ENCODE results near the gene NRK.

Gene NRK

GRCh38 chrX:105820247-105820646 is 2.1 kb upstream of the NRK start:
- TF ChIP-seq TEAD4 (IDR thresholded peaks at IDR 0.05) (no peak), EP300 (IDR thresholded peaks at IDR 0.05; ENCODE audit: borderline replicate concordance) (no peak), CREB1 (IDR thresholded peaks at IDR 0.05; ENCODE audit: low read depth) (no peak), EGR1 (IDR thresholded peaks at IDR 0.05) (no peak), TCF12 (IDR thresholded peaks at IDR 0.05; ENCODE audit: low read depth) (no peak), FOXM1 (IDR thresholded peaks at IDR 0.05; ENCODE audit: borderline replicate concordance, low read depth) (no peak), MAX (IDR thresholded peaks at IDR 0.05) (no peak), YY1 (IDR thresholded peaks at IDR 0.05; ENCODE audit: low read depth) (no peak), RAD21 (IDR thresholded peaks at IDR 0.05; ENCODE audit: low read depth) (no peak), TAF1 (IDR thresholded peaks at IDR 0.05; ENCODE audit: low read depth) (no peak), NFIC (IDR thresholded peaks at IDR 0.05) (no peak), ZBTB7A (IDR thresholded peaks at IDR 0.05; ENCODE audit: low read depth) (no peak), REST (IDR thresholded peaks at IDR 0.05; ENCODE audit: low read depth) (no peak), CEBPB (IDR thresholded peaks at IDR 0.05) (no peak)
- TF ChIP-seq, protein P1, sequence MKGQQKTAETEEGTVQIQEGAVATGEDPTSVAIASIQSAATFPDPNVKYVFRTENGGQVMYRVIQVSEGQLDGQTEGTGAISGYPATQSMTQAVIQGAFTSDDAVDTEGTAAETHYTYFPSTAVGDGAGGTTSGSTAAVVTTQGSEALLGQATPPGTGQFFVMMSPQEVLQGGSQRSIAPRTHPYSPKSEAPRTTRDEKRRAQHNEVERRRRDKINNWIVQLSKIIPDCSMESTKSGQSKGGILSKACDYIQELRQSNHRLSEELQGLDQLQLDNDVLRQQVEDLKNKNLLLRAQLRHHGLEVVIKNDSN (IDR thresholded peaks at IDR 0.05) = no peak

- TF ChIP-seq EP300 (IDR thresholded peaks at IDR 0.05; ENCODE audit: borderline replicate concordance) (no peak), ZBTB7A (IDR thresholded peaks at IDR 0.05; ENCODE audit: low read depth) (no peak), YY1 (IDR thresholded peaks at IDR 0.05; ENCODE audit: low read depth) (no peak), RAD21 (IDR thresholded peaks at IDR 0.05; ENCODE audit: low read depth) (no peak)
These were observed 743 bp upstream of the NRK start for GRCh38 chrX:105821471-105822121.

- TF ChIP-seq TEAD4 (IDR thresholded peaks at IDR 0.05) (no peak), ZBTB7A (IDR thresholded peaks at IDR 0.05; ENCODE audit: low read depth) (no peak), CEBPB (IDR thresholded peaks at IDR 0.05) (no peak), RAD21 (IDR thresholded peaks at IDR 0.05; ENCODE audit: low read depth) (no peak), REST (IDR thresholded peaks at IDR 0.05; ENCODE audit: low read depth) (no peak), EGR1 (IDR thresholded peaks at IDR 0.05) (no peak), MAX (IDR thresholded peaks at IDR 0.05) (no peak), YY1 (IDR thresholded peaks at IDR 0.05; ENCODE audit: low read depth) (no peak), TCF12 (IDR thresholded peaks at IDR 0.05; ENCODE audit: low read depth) (no peak), NFIC (IDR thresholded peaks at IDR 0.05) (no peak), TAF1 (IDR thresholded peaks at IDR 0.05; ENCODE audit: low read depth) (no peak), EP300 (IDR thresholded peaks at IDR 0.05; ENCODE audit: borderline replicate concordance) (no peak), FOXM1 (IDR thresholded peaks at IDR 0.05; ENCODE audit: borderline replicate concordance, low read depth) (no peak), CREB1 (IDR thresholded peaks at IDR 0.05; ENCODE audit: low read depth) (no peak)
- TF ChIP-seq, protein P1 (IDR thresholded peaks at IDR 0.05) = no peak
These were observed 735 bp downstream of the NRK start for GRCh38 chrX:105823092-105823455.

GRCh38 chrX:105829011-105829410 is 6.7 kb downstream of the NRK start:
- TF ChIP-seq MAX (IDR thresholded peaks at IDR 0.05) (no peak), EP300 (IDR thresholded peaks at IDR 0.05; ENCODE audit: borderline replicate concordance) (no peak), TCF12 (IDR thresholded peaks at IDR 0.05; ENCODE audit: low read depth) (no peak), ZBTB7A (IDR thresholded peaks at IDR 0.05; ENCODE audit: low read depth) (no peak), CEBPB (IDR thresholded peaks at IDR 0.05) (no peak), TAF1 (IDR thresholded peaks at IDR 0.05; ENCODE audit: low read depth) (no peak), RAD21 (IDR thresholded peaks at IDR 0.05; ENCODE audit: low read depth) (no peak), REST (IDR thresholded peaks at IDR 0.05; ENCODE audit: low read depth) (no peak), EGR1 (IDR thresholded peaks at IDR 0.05) (no peak), NFIC (IDR thresholded peaks at IDR 0.05) (no peak), YY1 (IDR thresholded peaks at IDR 0.05; ENCODE audit: low read depth) (no peak), CREB1 (IDR thresholded peaks at IDR 0.05; ENCODE audit: low read depth) (no peak), FOXM1 (IDR thresholded peaks at IDR 0.05; ENCODE audit: borderline replicate concordance, low read depth) (no peak), TEAD4 (IDR thresholded peaks at IDR 0.05) (no peak)
